Activated T-cell treated with anti-CD3 and anti-CD28 coated beads for 1 hour (primary cell): ENCODE results near the gene HIF3A.
A peak's percentile ranks its signal among the peaks of the same experiment; 100 is the strongest.
"Not testable (repeated sequence)": the region's sequence is repeated elsewhere in the genome, so short reads cannot be mapped to it uniquely, and the experiment has no call there.

Experiments used
- DNase-seq: peaks from one replicate; pipeline ENCODE4 v3.0.0-alpha.2; 2020; ENCODE audit warnings: low read depth

Gene HIF3A

GRCh38 chr19:46296722-46297461 lies at the start of gene HIF3A:
Gene HIF3A, plus strand, starts transcription at chr19:46297042. Its CDS starts 35 bp downstream, at chr19:46297077.
- no peak for DNase-seq

- no peak for DNase-seq
Measured at GRCh38 chr19:46250076-46250735, 46.6 kb upstream of the HIF3A start.

- DNase-seq: no peak
Measured at GRCh38 chr19:46251416-46251815, 45.4 kb upstream of the HIF3A start.

- DNase-seq: no peak
Measured at GRCh38 chr19:46254776-46255175, 42.1 kb upstream of the HIF3A start.

- no peak for DNase-seq
Measured at GRCh38 chr19:46256855-46257254, 40.0 kb upstream of the HIF3A start.

- not testable (repeated sequence) for DNase-seq
Measured at GRCh38 chr19:46261501-46261900, 35.3 kb upstream of the HIF3A start.

GRCh38 chr19:46262684-46263296 lies 34.1 kb upstream of the HIF3A start:
- not testable (repeated sequence) for DNase-seq

- DNase-seq: not testable (repeated sequence)
Measured at GRCh38 chr19:46264801-46265200, 32.0 kb upstream of the HIF3A start.

- peak; percentile 63 for DNase-seq
Measured at GRCh38 chr19:46265217-46265828, 31.5 kb upstream of the HIF3A start.

- no peak for DNase-seq
Measured at GRCh38 chr19:46269101-46269500, 27.7 kb upstream of the HIF3A start.

- no peak for DNase-seq
Measured at GRCh38 chr19:46270521-46271256, 26.2 kb upstream of the HIF3A start.

GRCh38 chr19:46271481-46272197 lies 25.2 kb upstream of the HIF3A start:
- no peak for DNase-seq

GRCh38 chr19:46273931-46274330 lies 22.9 kb upstream of the HIF3A start:
- not testable (repeated sequence) for DNase-seq

- no peak for DNase-seq
Measured at GRCh38 chr19:46279177-46279576, 17.7 kb upstream of the HIF3A start.

- DNase-seq: no peak
Measured at GRCh38 chr19:46283771-46284170, 13.1 kb upstream of the HIF3A start.

GRCh38 chr19:46284635-46285034 lies 12.2 kb upstream of the HIF3A start:
- no peak for DNase-seq

- DNase-seq: no peak
Measured at GRCh38 chr19:46287585-46287984, 9.3 kb upstream of the HIF3A start.

GRCh38 chr19:46288896-46289588 lies 7.8 kb upstream of the HIF3A start:
- DNase-seq: no peak

- DNase-seq: no peak
Measured at GRCh38 chr19:46289724-46290619, 6.9 kb upstream of the HIF3A start.

GRCh38 chr19:46291829-46292228 lies 5.0 kb upstream of the HIF3A start:
- no peak for DNase-seq
